ENCODE measurements around the gene OR14J1. TPM values are rescaled to one million over a fixed set of nuclear protein-coding genes. Genes with fewer than 3 reads are reported as not detected.

The OR14J1 gene
- total and polyA plus RNA-seq, 2 experiments from 2014 or later = not detected

DNA sequence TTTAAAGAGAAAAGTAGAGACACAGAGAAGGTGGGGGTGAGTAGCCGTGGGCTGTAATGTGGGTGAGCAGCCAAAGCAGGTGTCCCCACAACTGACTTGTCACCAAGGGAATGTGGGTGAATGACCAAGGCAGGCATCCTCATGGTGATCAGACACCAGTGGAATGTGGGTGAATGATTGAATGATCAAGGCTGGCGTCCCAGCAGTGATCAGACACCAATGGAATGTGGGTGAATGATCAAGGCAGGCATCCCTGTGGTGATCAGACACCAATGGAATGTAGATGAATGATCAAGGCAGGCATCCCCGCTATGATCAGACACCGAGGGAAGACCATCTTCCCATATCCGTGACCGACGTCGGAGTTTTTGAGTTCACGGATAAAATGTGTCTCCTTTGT, 49.8 kb upstream of the OR14J1 start:
- Mint-ChIP-seq H3K27me3 (ENCODE audit: insufficient read depth, low read depth, poor library complexity) (peaks cover 10% of the 10 kb centered on the region), H3K36me3 (ENCODE audit: low read depth) (peaks cover 11% of the 10 kb centered on the region; the same call in 2 of the 3 replicates), H3K4me1 (peaks cover 3% of the 10 kb centered on the region), H3K4me3 (no peak overlapping the region), H3K27ac (no peak overlapping the region), H3K9me3 (peaks cover 22% of the 10 kb centered on the region)
- no peaks in the 10 kb centered on the region for H3K36me3 ChIP-seq (ENCODE audit: insufficient read depth)
- H3K27me3 ChIP-seq (ENCODE audit: insufficient read depth) = no peaks in the 10 kb centered on the region
- H2AFZ ChIP-seq = no peak overlapping the region
- no peak for ATAC-seq
- no peaks in the 10 kb centered on the region for H3F3A ChIP-seq (replicated peaks; ENCODE audit: low read depth)
- DNase-seq (ENCODE audit: low spot score) = no peak
- no peaks in the 10 kb centered on the region for H4K20me1 ChIP-seq (replicated peaks; ENCODE audit: insufficient read depth)
- no peak overlapping the region for H3K4me2 ChIP-seq
- H3K79me2 ChIP-seq (replicated peaks; ENCODE audit: insufficient read depth) = no peaks in the 10 kb centered on the region
- H3K9me2 ChIP-seq (ENCODE audit: insufficient read depth) = no peaks in the 10 kb centered on the region; the same call in 1 of the 2 replicates
- H3K4me3 ChIP-seq = no peak overlapping the region
- no peak for TF ChIP-seq STAT1 (IDR thresholded peaks at IDR 0.05; ENCODE audit: unreplicated experiment)
- TF ChIP-seq EZH2 (IDR thresholded peaks at IDR 0.05; ENCODE audit: low read depth, unreplicated experiment) = no peak
- no peak for TF ChIP-seq ZNF462 (CRISPR knock-in tag; IDR thresholded peaks at IDR 0.05)
- no peak for TF ChIP-seq JUNB (IDR thresholded peaks at IDR 0.05; ENCODE audit: unreplicated experiment)
- TF ChIP-seq CREB1 (CRISPR knock-in tag; IDR thresholded peaks at IDR 0.05; ENCODE audit: low read depth) = no peak
- TF ChIP-seq POLR2AphosphoS5 (IDR thresholded peaks at IDR 0.05; ENCODE audit: low read depth) = no peak
- TF ChIP-seq, protein P1, sequence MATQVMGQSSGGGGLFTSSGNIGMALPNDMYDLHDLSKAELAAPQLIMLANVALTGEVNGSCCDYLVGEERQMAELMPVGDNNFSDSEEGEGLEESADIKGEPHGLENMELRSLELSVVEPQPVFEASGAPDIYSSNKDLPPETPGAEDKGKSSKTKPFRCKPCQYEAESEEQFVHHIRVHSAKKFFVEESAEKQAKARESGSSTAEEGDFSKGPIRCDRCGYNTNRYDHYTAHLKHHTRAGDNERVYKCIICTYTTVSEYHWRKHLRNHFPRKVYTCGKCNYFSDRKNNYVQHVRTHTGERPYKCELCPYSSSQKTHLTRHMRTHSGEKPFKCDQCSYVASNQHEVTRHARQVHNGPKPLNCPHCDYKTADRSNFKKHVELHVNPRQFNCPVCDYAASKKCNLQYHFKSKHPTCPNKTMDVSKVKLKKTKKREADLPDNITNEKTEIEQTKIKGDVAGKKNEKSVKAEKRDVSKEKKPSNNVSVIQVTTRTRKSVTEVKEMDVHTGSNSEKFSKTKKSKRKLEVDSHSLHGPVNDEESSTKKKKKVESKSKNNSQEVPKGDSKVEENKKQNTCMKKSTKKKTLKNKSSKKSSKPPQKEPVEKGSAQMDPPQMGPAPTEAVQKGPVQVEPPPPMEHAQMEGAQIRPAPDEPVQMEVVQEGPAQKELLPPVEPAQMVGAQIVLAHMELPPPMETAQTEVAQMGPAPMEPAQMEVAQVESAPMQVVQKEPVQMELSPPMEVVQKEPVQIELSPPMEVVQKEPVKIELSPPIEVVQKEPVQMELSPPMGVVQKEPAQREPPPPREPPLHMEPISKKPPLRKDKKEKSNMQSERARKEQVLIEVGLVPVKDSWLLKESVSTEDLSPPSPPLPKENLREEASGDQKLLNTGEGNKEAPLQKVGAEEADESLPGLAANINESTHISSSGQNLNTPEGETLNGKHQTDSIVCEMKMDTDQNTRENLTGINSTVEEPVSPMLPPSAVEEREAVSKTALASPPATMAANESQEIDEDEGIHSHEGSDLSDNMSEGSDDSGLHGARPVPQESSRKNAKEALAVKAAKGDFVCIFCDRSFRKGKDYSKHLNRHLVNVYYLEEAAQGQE (IDR thresholded peaks at IDR 0.05; ENCODE audit: unreplicated experiment) = no peak
- H3K4me1 ChIP-seq (ENCODE audit: insufficient read depth) = 0 out of 2 replicates have a peak, but pooled peaks cover 3% of the 10 kb centered on the region
- no peak overlapping the region for H3K27ac ChIP-seq (ENCODE audit: low read depth)
